Liver (tissue), 9 donors: ENCODE data around the gene TBC1D24. TPM values are rescaled to one million over a fixed set of nuclear protein-coding genes. Genes with fewer than 3 reads are reported as not detected.

Source experiments
- DNase-seq: peaks from one replicate; pipeline ENCODE4 v3.0.0-alpha.2; 2017; ENCODE audit warnings: low spot score
- H3K27ac ChIP-seq, 2 donors: one replicate each; pipeline ENCODE4 v1.7.0; 2013; ENCODE audit warnings: inconsistent platforms in 2 of 2, low read length in 2 of 2, control low read depth in 1 of 2, low read depth in 1 of 2, mild to moderate bottlenecking in 1 of 2
- H3K27me3 ChIP-seq, 4 donors: one replicate each; pipeline versions ENCODE4 v1.6.1 to v1.7.0; 2013; ENCODE audit warnings: low read length in 3 of 4, inconsistent platforms in 1 of 4, mild to moderate bottlenecking in 1 of 4, moderate library complexity in 1 of 4; ENCODE audit not compliant: control insufficient read depth in 4 of 4, insufficient read depth in 4 of 4
- H3K36me3 ChIP-seq, 4 donors: one replicate each; pipeline versions ENCODE4 v1.6.1 to v1.7.0; 2013; ENCODE audit warnings: low read length in 3 of 4, mild to moderate bottlenecking in 3 of 4, low read depth in 1 of 4, moderate library complexity in 1 of 4; ENCODE audit not compliant: control insufficient read depth in 4 of 4, insufficient read depth in 3 of 4
- H3K4me1 ChIP-seq, 4 donors: one replicate each; pipeline versions ENCODE4 v1.6.1 to v1.7.0; 2013; ENCODE audit warnings: low read length in 3 of 4, mild to moderate bottlenecking in 3 of 4, moderate library complexity in 1 of 4; ENCODE audit not compliant: control insufficient read depth in 4 of 4, insufficient read depth in 4 of 4
- H3K4me3 ChIP-seq, 3 donors: one replicate each; pipeline versions ENCODE4 v1.6.1 to v1.7.0; 2013; ENCODE audit warnings: low read length in 3 of 3, control low read depth in 1 of 3, low read depth in 1 of 3, mild to moderate bottlenecking in 1 of 3
- H3K9ac ChIP-seq, 2 donors: one replicate each; pipeline ENCODE4 v1.7.0; 2013; ENCODE audit warnings: low read length in 2 of 2, mild to moderate bottlenecking in 2 of 2, moderate library complexity in 2 of 2, control low read depth in 1 of 2, low read depth in 1 of 2
- H3K9me3 ChIP-seq, 4 donors: one replicate each; pipeline versions ENCODE4 v1.6.1 to v1.7.0; 2013; ENCODE audit warnings: low read length in 3 of 4; ENCODE audit not compliant: control insufficient read depth in 4 of 4
- CTCF ChIP-seq: fragments of 150-350 bp; IDR thresholded peaks from 2 replicates; pipeline ENCODE4 v1.5.1; 2017; ENCODE audit warnings: improper control_type of control experiment, low read depth, low read length; ENCODE audit not compliant: missing input control
- EGR1 ChIP-seq, 2 donors: IDR thresholded peaks; 2 replicates each; pipeline ENCODE4 v1.6.1; 2016 to 2018; ENCODE audit warnings: antibody characterized with exemption in 2 of 2, low read depth in 2 of 2
- FOXA1 ChIP-seq: IDR thresholded peaks from 2 replicates; pipeline ENCODE4 v1.6.1; 2016; ENCODE audit warnings: antibody characterized with exemption
- FOXA2 ChIP-seq: IDR thresholded peaks from 2 replicates; pipeline ENCODE4 v1.6.1; 2016; ENCODE audit warnings: antibody characterized with exemption
- GABPA ChIP-seq, 2 donors: IDR thresholded peaks in 1 of 2; conservative IDR thresholded peaks in 1 of 2; 2 replicates each; pipeline ENCODE4 v1.6.1; 2016; ENCODE audit warnings: antibody characterized with exemption in 2 of 2, mild to moderate bottlenecking in 1 of 2, moderate library complexity in 1 of 2
- HNF4A ChIP-seq, 2 donors: conservative IDR thresholded peaks; 2 replicates each; pipeline ENCODE4 v1.6.1; 2016; ENCODE audit warnings: antibody characterized with exemption in 2 of 2, mild to moderate bottlenecking in 2 of 2
- HNF4G ChIP-seq: IDR thresholded peaks from 2 replicates; pipeline ENCODE4 v1.6.1; 2016; ENCODE audit warnings: antibody characterized with exemption
- JUND ChIP-seq, 2 donors: IDR thresholded peaks; 2 replicates each; pipeline ENCODE4 v1.6.1; 2016; ENCODE audit warnings: antibody characterized with exemption in 2 of 2
- NR2F2 ChIP-seq: IDR thresholded peaks from 2 replicates; pipeline ENCODE4 v1.6.1; 2016; ENCODE audit warnings: antibody characterized with exemption
- RAD21 ChIP-seq, 2 donors: IDR thresholded peaks; 2 replicates each; pipeline ENCODE4 v1.6.1; 2016; ENCODE audit warnings: antibody characterized with exemption in 2 of 2, mild to moderate bottlenecking in 2 of 2
- REST ChIP-seq: IDR thresholded peaks from 2 replicates; pipeline ENCODE4 v1.6.1; 2016; ENCODE audit warnings: antibody characterized with exemption, mild to moderate bottlenecking
- RXRA ChIP-seq, 2 donors: IDR thresholded peaks; 2 replicates each; pipeline ENCODE4 v1.6.1; 2017 to 2018; ENCODE audit warnings: antibody characterized with exemption in 2 of 2, mild to moderate bottlenecking in 1 of 2
- SP1 ChIP-seq: IDR thresholded peaks from 2 replicates; pipeline ENCODE4 v1.6.1; 2018; ENCODE audit warnings: antibody characterized with exemption, mild to moderate bottlenecking
- TAF1 ChIP-seq: conservative IDR thresholded peaks from 2 replicates; pipeline ENCODE4 v1.6.1; 2016; ENCODE audit warnings: antibody characterized with exemption, mild to moderate bottlenecking
- YY1 ChIP-seq: IDR thresholded peaks from 2 replicates; pipeline ENCODE4 v1.6.1; 2016; ENCODE audit warnings: antibody characterized with exemption, mild to moderate bottlenecking
- ZBTB33 ChIP-seq: IDR thresholded peaks from 2 replicates; pipeline ENCODE4 v1.6.1; 2016; ENCODE audit warnings: antibody characterized with exemption
- WGBS: extraction: QIAGEN DNeasy Blood & Tissue Kit; methylation state at CpG from one replicate; pipeline ENCODE4 v1.1.7; 2013; 5-methylcytosine and 5-hydroxymethylcytosine counted together
- polyA plus RNA-seq, 2 donors: library from polyadenylated mRNA; stranded (reverse) in 1 of 2; unstranded in 1 of 2; fragments of 200-250 nt in 1 of 2; fragments of >200 nt in 1 of 2; fragmentation: Nextera tagmentation in 1 of 2; extraction: Ambion mirVana in 1 of 2; gene quantifications; one replicate each; pipeline versions ENCODE4 v1.2.1 to v1.2.3, GENCODE V29; 2013 to 2015
- total RNA-seq, 2 donors: library from RNA; depleted of rRNA; stranded (reverse); fragments of >200 nt; gene quantifications; one replicate each; pipeline ENCODE4 v1.2.3, GENCODE V29; 2014
- TF ChIP-seq, protein P1 (sequence below): IDR thresholded peaks from 2 replicates; pipeline ENCODE4 v1.6.1; 2016; ENCODE audit warnings: antibody characterized with exemption
- TF ChIP-seq, protein P2 (sequence below): IDR thresholded peaks from 2 replicates; pipeline ENCODE4 v1.6.1; 2016; ENCODE audit warnings: antibody characterized with exemption
- donor health status: healthy.
- donor health status: healthy.
- donor health status: healthy.
- donor health status: healthy.
- donor health status: healthy.

TBC1D24 gene
- total and polyA plus RNA-seq, 4 donors = 8.4 to 22.3 (median 11.5) TPM

- peak overlapping the region in 1 of 2 donors; percentile 66 for H3K9ac ChIP-seq
- H3K36me3 ChIP-seq = no peaks in the 10 kb centered on the region
- TF ChIP-seq CTCF (no peak), SP1 (no peak), TAF1 (no peak), GABPA (IDR thresholded peaks at IDR 0.05 in 1 of 2, conservative IDR thresholded peaks at IDR 0.05 in 1 of 2) (no peak), ZBTB33 (no peak), HNF4A (conservative IDR thresholded peaks at IDR 0.05) (no peak), FOXA1 (no peak), HNF4G (no peak), NR2F2 (no peak), FOXA2 (no peak), RAD21 (IDR thresholded peaks at IDR 0.05) (no peak), REST (no peak), EGR1 (IDR thresholded peaks at IDR 0.05; ENCODE audit: low read depth in 2 of 2) (no peak), JUND (IDR thresholded peaks at IDR 0.05) (no peak), RXRA (IDR thresholded peaks at IDR 0.05) (no peak), YY1 (no peak)
- TF ChIP-seq, protein P1, sequence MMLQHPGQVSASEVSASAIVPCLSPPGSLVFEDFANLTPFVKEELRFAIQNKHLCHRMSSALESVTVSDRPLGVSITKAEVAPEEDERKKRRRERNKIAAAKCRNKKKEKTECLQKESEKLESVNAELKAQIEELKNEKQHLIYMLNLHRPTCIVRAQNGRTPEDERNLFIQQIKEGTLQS = no peak
- TF ChIP-seq, protein P2, sequence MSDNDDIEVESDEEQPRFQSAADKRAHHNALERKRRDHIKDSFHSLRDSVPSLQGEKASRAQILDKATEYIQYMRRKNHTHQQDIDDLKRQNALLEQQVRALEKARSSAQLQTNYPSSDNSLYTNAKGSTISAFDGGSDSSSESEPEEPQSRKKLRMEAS = no peak
- peaks cover 7 to 16% (median 13%) of the 10 kb centered on the region in 4 donors for H3K4me1 ChIP-seq
- no peaks in the 10 kb centered on the region for H3K27me3 ChIP-seq
- H3K27ac ChIP-seq = no peak overlapping the region
- no peak for DNase-seq
- H3K4me3 ChIP-seq = peak overlapping the region; percentile 45 to 77 (median 62)
- no peaks in the 10 kb centered on the region for H3K9me3 ChIP-seq
- 35% methylated on average over 18 of the region's 18 CpGs for WGBS
These were observed 15.9 kb upstream of the TBC1D24 start for GRCh38 chr16:2458887-2459646.
